AG04449 (cell line): ENCODE measurements around the gene DYNLT2.

Source experiments
- CTCF ChIA-PET: fragments of 350-600 bp; formaldehyde crosslinking; extraction: SDS; loops from one replicate; lab custom pipeline; 2021; ENCODE audit warnings: antibody characterized with exemption; lab: Yijun Ruan, JAX
- POLR2A ChIA-PET: fragments of 400-600, 350-600 bp; formaldehyde crosslinking; extraction: SDS; loops from one replicate; lab custom pipeline; 2020; ENCODE audit warnings: antibody characterized with exemption, inconsistent platforms; lab: Yijun Ruan, JAX
- DNase-seq: peaks from one replicate; pipeline ENCODE4 v3.0.0-alpha.2; 2010; ENCODE audit warnings: low read depth, low spot score
- H3K4me3 ChIP-seq: 2 replicates; pipeline ENCODE4 v1.5.1; 2011; ENCODE audit warnings: low read depth, mild to moderate bottlenecking, control low read depth, low read length
- TF ChIP-seq, protein P1 (sequence below): IDR thresholded peaks from one replicate; pipeline ENCODE4 v1.5.1; 2011; ENCODE audit warnings: mild to moderate bottlenecking, moderate library complexity, low read length, control low read depth, inconsistent platforms; ENCODE audit not compliant: insufficient read depth; ENCODE audit errors: missing control alignments

Gene DYNLT2

DNA sequence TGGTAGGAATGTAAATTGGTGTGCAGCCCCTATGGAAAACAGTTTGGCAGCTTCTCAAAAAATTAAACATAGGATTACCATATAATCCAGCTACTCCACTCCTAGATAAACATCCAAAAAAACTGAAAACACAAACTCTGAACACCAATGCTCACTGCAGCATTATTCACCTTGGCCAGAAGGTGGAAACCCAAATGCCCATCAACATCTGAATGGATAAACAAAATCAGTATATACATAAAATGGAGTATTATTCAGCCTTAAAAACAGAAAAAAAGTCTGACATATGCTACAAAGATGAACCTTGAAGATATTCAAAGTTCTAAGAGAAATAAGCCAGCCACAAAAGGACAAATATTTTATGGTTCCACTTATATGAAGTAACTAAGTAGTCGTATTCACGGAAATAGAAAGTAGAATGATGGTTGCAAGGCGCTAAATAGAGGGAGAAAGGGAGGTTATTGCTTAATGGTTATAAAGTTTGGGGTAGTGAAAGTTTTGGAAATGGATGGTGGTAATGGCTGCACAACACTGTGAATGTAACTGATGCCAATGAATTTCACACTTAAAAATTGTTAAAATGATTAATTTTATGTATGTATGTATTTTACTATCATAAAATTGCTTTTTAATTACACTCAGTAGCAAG is 31.0 kb downstream of the DYNLT2 start:
- DNase-seq: no peak
- CTCF ChIA-PET: interaction anchor here (0.9 kb wide), 1 partner anchor 820 kb away, joined by 4 read pairs; no protein-coding TSS in a partner anchor

DNA sequence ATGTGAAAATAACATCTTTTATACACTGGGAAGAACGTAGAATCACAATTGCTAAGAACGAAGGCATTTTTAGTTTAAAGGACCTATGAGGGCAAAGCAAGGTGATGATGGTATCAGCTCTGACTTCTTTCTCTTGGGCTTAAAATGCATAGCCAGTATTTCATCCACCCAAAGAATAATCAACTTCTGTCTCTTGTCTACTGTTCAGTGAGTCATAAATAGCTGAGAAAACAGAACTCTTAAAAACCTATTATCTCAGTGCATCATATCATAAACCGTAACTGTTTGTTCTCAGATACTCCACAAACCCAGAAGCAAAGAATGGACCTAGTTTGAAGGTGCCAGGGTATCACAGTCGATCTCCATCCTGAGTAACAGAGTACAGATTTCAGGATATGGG is 32.3 kb downstream of the DYNLT2 start:
- DNase-seq: no peak
- ChIA-PET CTCF (interaction anchor here (0.7 kb wide), 1 partner anchor 196 kb away, joined by 3 read pairs; no protein-coding TSS in a partner anchor), POLR2A (no interaction called here)
- H3K4me3 ChIP-seq: no peak overlapping the region
- TF ChIP-seq, protein P1, sequence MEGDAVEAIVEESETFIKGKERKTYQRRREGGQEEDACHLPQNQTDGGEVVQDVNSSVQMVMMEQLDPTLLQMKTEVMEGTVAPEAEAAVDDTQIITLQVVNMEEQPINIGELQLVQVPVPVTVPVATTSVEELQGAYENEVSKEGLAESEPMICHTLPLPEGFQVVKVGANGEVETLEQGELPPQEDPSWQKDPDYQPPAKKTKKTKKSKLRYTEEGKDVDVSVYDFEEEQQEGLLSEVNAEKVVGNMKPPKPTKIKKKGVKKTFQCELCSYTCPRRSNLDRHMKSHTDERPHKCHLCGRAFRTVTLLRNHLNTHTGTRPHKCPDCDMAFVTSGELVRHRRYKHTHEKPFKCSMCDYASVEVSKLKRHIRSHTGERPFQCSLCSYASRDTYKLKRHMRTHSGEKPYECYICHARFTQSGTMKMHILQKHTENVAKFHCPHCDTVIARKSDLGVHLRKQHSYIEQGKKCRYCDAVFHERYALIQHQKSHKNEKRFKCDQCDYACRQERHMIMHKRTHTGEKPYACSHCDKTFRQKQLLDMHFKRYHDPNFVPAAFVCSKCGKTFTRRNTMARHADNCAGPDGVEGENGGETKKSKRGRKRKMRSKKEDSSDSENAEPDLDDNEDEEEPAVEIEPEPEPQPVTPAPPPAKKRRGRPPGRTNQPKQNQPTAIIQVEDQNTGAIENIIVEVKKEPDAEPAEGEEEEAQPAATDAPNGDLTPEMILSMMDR: no peak

More for the DNA sequence above, 31.0 kb downstream of the DYNLT2 start:
- H3K4me3 ChIP-seq: no peak overlapping the region
- POLR2A ChIA-PET: no interaction called here
- TF ChIP-seq, protein P1: no peak

DNA sequence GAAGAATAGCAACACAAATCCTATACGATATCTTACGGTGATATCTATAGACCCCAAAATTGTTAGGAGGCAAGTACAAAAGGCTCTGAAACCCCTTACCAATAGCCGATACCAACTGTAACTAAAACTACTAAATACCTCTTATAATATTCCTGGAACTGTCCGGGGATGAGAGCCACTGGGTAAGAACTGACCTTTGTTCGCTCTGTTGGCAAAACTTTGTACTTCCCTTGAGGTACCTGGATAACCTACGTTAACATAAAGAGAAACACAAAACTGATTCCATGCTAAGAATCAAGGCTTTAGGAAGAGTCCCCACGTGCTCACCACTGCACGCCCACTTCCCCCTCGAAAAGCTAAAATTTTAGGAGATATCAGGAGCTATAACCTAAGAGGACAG is 36.8 kb downstream of the DYNLT2 start:
- ChIA-PET POLR2A (no interaction called here), CTCF (interaction anchor here (5.1 kb wide), 1 partner anchor 10 kb away, joined by 27 read pairs; no protein-coding TSS in a partner anchor)
- no peak for DNase-seq
- H3K4me3 ChIP-seq: no peak overlapping the region
- TF ChIP-seq, protein P1: no peak

GRCh38 chr6:169714178-169714577 is 37.2 kb downstream of the DYNLT2 start:
- TF ChIP-seq, protein P1: no peak
- ChIA-PET POLR2A (no interaction called here), CTCF (interaction anchor here (0.9 to 5.1 kb wide), 2 partner anchors 9 kb away, joined by 4 to 27 read pairs; no protein-coding TSS in a partner anchor)
- no peak overlapping the region for H3K4me3 ChIP-seq
- DNase-seq: no peak

GRCh38 chr6:169710009-169710408 is 41.4 kb downstream of the DYNLT2 start:
- TF ChIP-seq, protein P1: no peak
- ChIA-PET CTCF (interaction anchor here (0.8 kb wide), 1 partner anchor 13 kb away, joined by 3 read pairs; no protein-coding TSS in a partner anchor), POLR2A (no interaction called here)
- no peak for DNase-seq
- no peak overlapping the region for H3K4me3 ChIP-seq

- H3K4me3 ChIP-seq: no peak overlapping the region
- CTCF ChIA-PET: interaction anchor here (1.7 kb wide), 1 partner anchor 13 kb away, joined by 6 read pairs; no protein-coding TSS in a partner anchor
- no peak for DNase-seq
- POLR2A ChIA-PET: no interaction called here
- TF ChIP-seq, protein P1: no peak
These were observed 42.1 kb downstream of the DYNLT2 start for GRCh38 chr6:169709293-169709692.
